OCI-LY1 (cell line): ENCODE data around the gene NUDT16.

Experiments
- H2AFZ ChIP-seq: fragments of 200-600 bp; sonication (generic), shearing (Covaris generic); 2 replicates; pipeline ENCODE4 v1.6.0; 2014; ENCODE audit warnings: antibody characterized with exemption, mild to moderate bottlenecking, low read length
- H3F3A ChIP-seq: fragments of 200-600 bp; sonication (generic), shearing (Covaris generic); 2 replicates; pipeline ENCODE4 v1.6.0; 2014; ENCODE audit warnings: mild to moderate bottlenecking, antibody characterized with exemption, low read length, moderate library complexity; ENCODE audit not compliant: insufficient read depth
- H3K27ac ChIP-seq: fragments of 200-600 bp; sonication (generic); 2 replicates; pipeline ENCODE4 v1.5.1; 2014; ENCODE audit warnings: low read length, mixed run types, mild to moderate bottlenecking, low read depth; ENCODE audit not compliant: poor library complexity, severe bottlenecking
- H3K27me3 ChIP-seq: fragments of 200-600 bp; sonication (generic); 2 replicates; pipeline ENCODE4 v1.6.0; 2014; ENCODE audit warnings: antibody characterized with exemption, mild to moderate bottlenecking, low read length, moderate library complexity; ENCODE audit not compliant: insufficient read depth
- H3K36me3 ChIP-seq: fragments of 200-600 bp; sonication (generic); 2 replicates; pipeline ENCODE4 v1.6.1; 2014; ENCODE audit warnings: mild to moderate bottlenecking, antibody characterized with exemption, low read length, moderate library complexity, mixed read lengths; ENCODE audit not compliant: insufficient read depth
- H3K4me1 ChIP-seq: fragments of 200-600 bp; sonication (generic); 2 replicates; pipeline ENCODE4 v1.5.1; 2014; ENCODE audit warnings: mild to moderate bottlenecking, low read length, moderate library complexity; ENCODE audit not compliant: insufficient read depth, severe bottlenecking
- H3K4me2 ChIP-seq: fragments of 200-600 bp; sonication (generic), shearing (Covaris generic); 2 replicates; pipeline ENCODE4 v1.6.1; 2014; ENCODE audit warnings: low read length
- H3K4me3 ChIP-seq: fragments of 200-600 bp; sonication (generic); 2 replicates; pipeline ENCODE4 v1.5.1; 2014; ENCODE audit warnings: low read length, low read depth, mild to moderate bottlenecking, mixed read lengths; ENCODE audit not compliant: poor library complexity, severe bottlenecking
- H3K79me2 ChIP-seq: fragments of 200-600 bp; shearing (Covaris generic); 2 replicates; pipeline ENCODE4 v1.6.1; 2016; ENCODE audit warnings: mixed run types, low read length, mixed read lengths; ENCODE audit not compliant: insufficient read depth
- H3K9ac ChIP-seq: fragments of 200-600 bp; sonication (generic), shearing (Covaris generic); 2 replicates; pipeline ENCODE4 v1.6.1; 2014; ENCODE audit warnings: mild to moderate bottlenecking, low read length, mixed read lengths
- H3K9me2 ChIP-seq: fragments of 200-600 bp; sonication (generic), shearing (Covaris generic); 2 replicates; pipeline ENCODE4 v1.6.1; 2014; ENCODE audit warnings: low read depth, mild to moderate bottlenecking, low read length, mixed read lengths
- H3K9me3 ChIP-seq: fragments of 200-600 bp; shearing (Covaris generic); 2 replicates; pipeline ENCODE4 v1.6.1; 2014; ENCODE audit warnings: low read length, mixed read lengths
- H4K20me1 ChIP-seq: fragments of 200-600 bp; sonication (generic), shearing (Covaris generic); 2 replicates; pipeline ENCODE4 v1.6.0; 2016; ENCODE audit warnings: mild to moderate bottlenecking, low read length; ENCODE audit not compliant: insufficient read depth
- CTCF ChIP-seq: fragments of 200-600 bp; sonication (generic), shearing (Covaris generic); IDR thresholded peaks from 2 replicates; pipeline ENCODE4 v1.5.1; 2017; ENCODE audit warnings: mild to moderate bottlenecking, antibody characterized with exemption, low read length, moderate library complexity, mixed read lengths
- EZH2 ChIP-seq: fragments of 200-600 bp; sonication (generic), shearing (Covaris generic); IDR thresholded peaks from 2 replicates; pipeline ENCODE4 v1.8.0; 2017; ENCODE audit warnings: borderline replicate concordance, mixed run types, mild to moderate bottlenecking, antibody characterized with exemption, low read length, moderate library complexity, mixed read lengths

The NUDT16 gene

GRCh38 chr3:131402391-131403039 lies 20.9 kb downstream of the NUDT16 start:
- Histone ChIP-seq H3K9ac (no peak overlapping the region), H4K20me1 (no peaks in the 10 kb centered on the region), H3K36me3 (no peaks in the 10 kb centered on the region), H3F3A (no peaks in the 10 kb centered on the region), H3K9me3 (no peaks in the 10 kb centered on the region), H3K27me3 (no peaks in the 10 kb centered on the region), H3K4me1 (no peaks in the 10 kb centered on the region), H3K4me3 (no peak overlapping the region), H3K79me2 (no peaks in the 10 kb centered on the region), H3K4me2 (no peak overlapping the region), H2AFZ (no peak overlapping the region), H3K27ac (no peak overlapping the region), H3K9me2 (no peaks in the 10 kb centered on the region)
- no peak for TF ChIP-seq CTCF
- TF ChIP-seq EZH2, result no peak

GRCh38 chr3:131403216-131403895 lies 21.8 kb downstream of the NUDT16 start:
- no peaks in the 10 kb centered on the region for H4K20me1 ChIP-seq
- H2AFZ ChIP-seq, result no peak overlapping the region
- no peak for TF ChIP-seq EZH2
- no peak for TF ChIP-seq CTCF
- H3K4me3 ChIP-seq, result no peak overlapping the region
- H3K27me3 ChIP-seq, result no peaks in the 10 kb centered on the region
- H3K36me3 ChIP-seq, result no peaks in the 10 kb centered on the region
- H3K4me1 ChIP-seq, result no peaks in the 10 kb centered on the region
- no peak overlapping the region for H3K27ac ChIP-seq
- no peak overlapping the region for H3K9ac ChIP-seq
- no peaks in the 10 kb centered on the region for H3K9me3 ChIP-seq
- no peaks in the 10 kb centered on the region for H3K79me2 ChIP-seq
- H3K9me2 ChIP-seq, result no peaks in the 10 kb centered on the region
- H3F3A ChIP-seq, result no peaks in the 10 kb centered on the region
- H3K4me2 ChIP-seq, result no peak overlapping the region

- TF ChIP-seq EZH2 (no peak), CTCF (no peak)
- Histone ChIP-seq H3K4me1 (no peaks in the 10 kb centered on the region), H3K4me2 (no peak overlapping the region), H3F3A (no peaks in the 10 kb centered on the region), H3K27me3 (no peaks in the 10 kb centered on the region), H3K4me3 (no peak overlapping the region), H3K36me3 (no peaks in the 10 kb centered on the region), H3K79me2 (no peaks in the 10 kb centered on the region), H3K9me3 (no peaks in the 10 kb centered on the region), H4K20me1 (no peaks in the 10 kb centered on the region), H3K9ac (no peak overlapping the region), H3K9me2 (no peaks in the 10 kb centered on the region), H2AFZ (no peak overlapping the region), H3K27ac (no peak overlapping the region)
Observed at GRCh38 chr3:131405411-131405810, 23.8 kb downstream of the NUDT16 start.
